MM.1S (cell line): ENCODE measurements around the gene SLC35F3.
"Not testable (repeated sequence)": the region's sequence is repeated elsewhere in the genome, so short reads cannot be mapped to it uniquely, and the experiment has no call there.

Experiments
- DNase-seq: peaks from one replicate; pipeline ENCODE4 v3.0.0-alpha.2; 2015
- H2AFZ ChIP-seq: fragments of 300-600 bp; sonication (generic); 2 replicates; pipeline ENCODE4 v1.6.0; 2016; ENCODE audit warnings: antibody characterized with exemption, low read length
- H3F3A ChIP-seq: fragments of 300-600 bp; sonication (generic); 2 replicates; pipeline ENCODE4 v1.6.1; 2016; ENCODE audit warnings: mild to moderate bottlenecking, antibody characterized with exemption, low read length, moderate library complexity, mixed read lengths; ENCODE audit not compliant: insufficient read depth
- H3K27ac ChIP-seq: fragments of 300-600 bp; sonication (generic); 2 replicates; pipeline ENCODE4 v1.5.1; 2016; ENCODE audit warnings: mild to moderate bottlenecking, low read length
- H3K27me3 ChIP-seq: fragments of 300-600 bp; sonication (generic); replicated peaks from 2 replicates; pipeline ENCODE4 v1.6.0; 2016; ENCODE audit warnings: low read length; ENCODE audit not compliant: insufficient read depth
- H3K36me3 ChIP-seq: fragments of 300-600 bp; sonication (generic); replicated peaks from 2 replicates; pipeline ENCODE4 v1.6.1; 2016; ENCODE audit warnings: mild to moderate bottlenecking, low read length, mixed read lengths; ENCODE audit not compliant: insufficient read depth
- H3K4me1 ChIP-seq: fragments of 300-600 bp; sonication (generic); 2 replicates; pipeline ENCODE4 v1.6.1; 2016; ENCODE audit warnings: low read length, mixed read lengths
- H3K4me2 ChIP-seq: fragments of 300-600 bp; sonication (generic); 2 replicates; pipeline ENCODE4 v1.6.0; 2016; ENCODE audit warnings: low read depth, low read length
- H3K4me3 ChIP-seq: fragments of 300-600 bp; sonication (generic); 2 replicates; pipeline ENCODE4 v1.5.1; 2016; ENCODE audit warnings: low read length, mixed read lengths
- H3K79me2 ChIP-seq: fragments of 300-600 bp; sonication (generic); 2 replicates; pipeline ENCODE4 v1.6.1; 2016; ENCODE audit warnings: mixed run types, low read length, mixed read lengths
- H3K9ac ChIP-seq: fragments of 300-600 bp; sonication (generic); 2 replicates; pipeline ENCODE4 v1.6.1; 2016; ENCODE audit warnings: low read length, mixed read lengths
- H3K9me2 ChIP-seq: fragments of 300-600 bp; sonication (generic); replicated peaks from 2 replicates; pipeline ENCODE4 v1.6.1; 2016; ENCODE audit warnings: mild to moderate bottlenecking, low read length, mixed read lengths; ENCODE audit not compliant: insufficient read depth
- H3K9me3 ChIP-seq: fragments of 300-600 bp; sonication (generic); replicated peaks from 2 replicates; pipeline ENCODE4 v1.6.1; 2016; ENCODE audit warnings: mild to moderate bottlenecking, low read length, mixed read lengths; ENCODE audit not compliant: insufficient read depth
- H4K20me1 ChIP-seq: fragments of 300-600 bp; sonication (generic); 2 replicates; pipeline ENCODE4 v1.6.1; 2016; ENCODE audit warnings: mild to moderate bottlenecking, low read length, moderate library complexity, mixed read lengths; ENCODE audit not compliant: insufficient read depth
- EZH2 ChIP-seq: fragments of 300-600 bp; sonication (generic); optimal IDR thresholded peaks from 2 replicates; pipeline ENCODE3; 2017; ENCODE audit warnings: low read depth, mild to moderate bottlenecking, antibody characterized with exemption, low read length, mixed read lengths
- EZH2phosphoT487 ChIP-seq: fragments of 300-600 bp; sonication (generic); IDR thresholded peaks from 2 replicates; pipeline ENCODE4 v1.6.1; 2018; ENCODE audit warnings: antibody characterized with exemption, low read length
- TF ChIP-seq, protein P1 (sequence below): fragments of 300-600 bp; sonication (generic); IDR thresholded peaks from 2 replicates; pipeline ENCODE4 v1.5.1; 2016; ENCODE audit warnings: antibody characterized with exemption, low read length, mixed read lengths

Gene SLC35F3

DNA sequence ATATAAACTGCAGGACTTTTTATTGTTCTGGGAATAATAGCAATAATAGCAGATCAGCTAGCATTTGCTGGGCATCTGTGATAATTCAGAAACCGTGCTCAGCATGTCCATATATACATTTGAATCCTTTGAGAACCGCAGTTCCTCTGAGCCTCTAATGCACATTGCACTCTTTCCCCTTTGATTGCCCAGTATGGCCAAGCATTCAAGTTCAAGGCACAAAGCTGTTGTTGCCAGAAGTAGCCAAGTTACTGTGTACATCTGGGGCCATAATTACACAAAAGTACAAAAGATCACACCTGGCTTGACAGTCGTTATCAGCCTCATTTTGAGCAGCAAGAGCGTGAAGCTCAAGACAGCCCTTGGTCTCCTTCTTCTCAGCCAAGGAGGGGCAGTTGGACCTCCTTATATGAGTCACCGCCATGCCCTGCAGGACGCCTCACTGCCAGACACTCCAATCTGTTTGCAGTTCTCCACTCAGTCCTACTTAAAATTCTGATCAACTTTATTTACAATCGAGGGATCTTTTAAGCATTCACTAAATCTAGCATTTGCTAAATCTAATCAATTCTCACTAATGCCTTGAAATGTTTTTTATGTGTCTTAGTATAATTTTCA, 216.0 kb downstream of the SLC35F3 start:
- Histone ChIP-seq H3K4me3 (no peak overlapping the region), H3K9me3 (no peaks in the 10 kb centered on the region), H3K9me2 (no peaks in the 10 kb centered on the region), H2AFZ (no peak overlapping the region), H3K27ac (no peak overlapping the region), H3F3A (no peaks in the 10 kb centered on the region), H4K20me1 (no peaks in the 10 kb centered on the region), H3K4me1 (no peaks in the 10 kb centered on the region), H3K36me3 (no peaks in the 10 kb centered on the region), H3K4me2 (no peak overlapping the region), H3K9ac (no peak overlapping the region), H3K27me3 (no peaks in the 10 kb centered on the region), H3K79me2 (no peaks in the 10 kb centered on the region)
- TF ChIP-seq, protein P1, sequence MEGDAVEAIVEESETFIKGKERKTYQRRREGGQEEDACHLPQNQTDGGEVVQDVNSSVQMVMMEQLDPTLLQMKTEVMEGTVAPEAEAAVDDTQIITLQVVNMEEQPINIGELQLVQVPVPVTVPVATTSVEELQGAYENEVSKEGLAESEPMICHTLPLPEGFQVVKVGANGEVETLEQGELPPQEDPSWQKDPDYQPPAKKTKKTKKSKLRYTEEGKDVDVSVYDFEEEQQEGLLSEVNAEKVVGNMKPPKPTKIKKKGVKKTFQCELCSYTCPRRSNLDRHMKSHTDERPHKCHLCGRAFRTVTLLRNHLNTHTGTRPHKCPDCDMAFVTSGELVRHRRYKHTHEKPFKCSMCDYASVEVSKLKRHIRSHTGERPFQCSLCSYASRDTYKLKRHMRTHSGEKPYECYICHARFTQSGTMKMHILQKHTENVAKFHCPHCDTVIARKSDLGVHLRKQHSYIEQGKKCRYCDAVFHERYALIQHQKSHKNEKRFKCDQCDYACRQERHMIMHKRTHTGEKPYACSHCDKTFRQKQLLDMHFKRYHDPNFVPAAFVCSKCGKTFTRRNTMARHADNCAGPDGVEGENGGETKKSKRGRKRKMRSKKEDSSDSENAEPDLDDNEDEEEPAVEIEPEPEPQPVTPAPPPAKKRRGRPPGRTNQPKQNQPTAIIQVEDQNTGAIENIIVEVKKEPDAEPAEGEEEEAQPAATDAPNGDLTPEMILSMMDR = no peak
- TF ChIP-seq EZH2phosphoT487 (no peak), EZH2 (no peak)
- no peak for DNase-seq

DNA sequence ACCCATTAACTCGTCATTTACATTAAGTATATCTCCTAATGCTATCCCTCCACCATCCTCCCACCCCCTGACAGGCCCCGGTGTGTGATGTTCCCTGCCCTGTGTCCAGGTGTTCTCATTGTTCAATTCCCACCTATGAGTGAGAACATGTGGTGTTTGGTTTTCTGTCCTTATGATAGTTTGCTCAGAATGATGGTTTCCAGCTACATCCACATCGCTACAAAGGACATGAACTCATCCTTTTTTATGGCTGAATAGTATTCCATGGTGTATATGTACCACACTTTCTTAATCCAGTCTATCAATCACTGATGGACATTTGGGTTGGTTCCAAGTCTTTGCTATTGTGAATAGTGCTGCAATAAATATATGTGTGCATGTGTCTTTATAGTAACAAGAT, 217.2 kb downstream of the SLC35F3 start:
- H3F3A ChIP-seq, H3K27ac ChIP-seq, H3K9me2 ChIP-seq, DNase-seq, H3K4me3 ChIP-seq, H2AFZ ChIP-seq, H3K4me2 ChIP-seq, H4K20me1 ChIP-seq, H3K79me2 ChIP-seq, H3K9ac ChIP-seq, H3K4me1 ChIP-seq, H3K9me3 ChIP-seq, H3K27me3 ChIP-seq, H3K36me3 ChIP-seq: not testable (repeated sequence)

DNA sequence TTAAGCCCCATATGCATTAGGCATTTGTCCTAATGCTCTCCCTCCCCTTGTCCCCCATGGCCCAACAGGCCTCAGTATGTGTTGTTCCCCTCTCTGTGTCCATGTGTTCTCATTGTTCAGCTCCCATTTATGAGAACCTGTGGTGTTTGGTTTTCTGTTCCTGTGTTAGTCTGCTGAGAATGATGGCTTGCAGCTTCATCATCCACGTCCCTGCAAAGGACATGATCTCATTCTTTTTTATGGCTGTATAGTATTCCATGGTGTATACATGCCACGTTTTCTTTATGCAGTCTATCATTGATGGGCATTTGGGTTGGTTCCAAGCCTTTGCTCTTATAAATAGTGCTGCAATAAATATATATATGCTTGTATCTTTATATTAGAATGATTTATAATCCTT, 218.1 kb downstream of the SLC35F3 start:
- not testable (repeated sequence) for DNase-seq, H3K27me3 ChIP-seq, H3K4me2 ChIP-seq, H3F3A ChIP-seq, H3K9ac ChIP-seq, H4K20me1 ChIP-seq, H3K36me3 ChIP-seq, H3K9me2 ChIP-seq, H3K9me3 ChIP-seq, H3K27ac ChIP-seq, H3K79me2 ChIP-seq, H3K4me3 ChIP-seq, H3K4me1 ChIP-seq, H2AFZ ChIP-seq

DNA sequence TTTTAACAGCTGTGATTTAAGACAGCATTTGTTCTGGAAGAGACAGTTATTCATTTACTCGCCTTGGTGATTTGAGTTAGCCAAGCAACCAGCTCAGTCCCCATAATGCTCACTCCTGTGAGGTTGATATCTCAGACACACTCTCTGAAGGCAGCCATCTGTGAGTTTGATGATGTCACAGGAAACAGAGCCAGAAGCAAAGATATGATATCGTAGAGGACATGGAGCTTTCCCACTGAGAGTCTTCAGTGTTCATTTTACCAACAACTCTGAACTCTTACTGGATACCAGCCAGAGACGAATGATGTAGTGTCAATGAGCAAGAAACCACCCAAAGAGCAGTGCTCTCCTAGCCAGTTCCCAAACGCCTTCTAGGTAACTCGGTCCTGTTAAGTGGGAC, 219.4 kb downstream of the SLC35F3 start:
- H3F3A ChIP-seq = no peaks in the 10 kb centered on the region
- no peaks in the 10 kb centered on the region for H3K9me3 ChIP-seq
- no peaks in the 10 kb centered on the region for H3K4me1 ChIP-seq
- H3K27ac ChIP-seq = no peak overlapping the region
- no peaks in the 10 kb centered on the region for H3K9me2 ChIP-seq
- H3K79me2 ChIP-seq = no peaks in the 10 kb centered on the region
- no peak overlapping the region for H3K4me3 ChIP-seq
- no peaks in the 10 kb centered on the region for H3K36me3 ChIP-seq
- no peaks in the 10 kb centered on the region for H3K27me3 ChIP-seq
- H4K20me1 ChIP-seq = no peaks in the 10 kb centered on the region
- no peak overlapping the region for H3K4me2 ChIP-seq
- no peak for DNase-seq
- TF ChIP-seq EZH2phosphoT487 (no peak), EZH2 (no peak)
- TF ChIP-seq, protein P1 = no peak
- H2AFZ ChIP-seq = no peak overlapping the region
- H3K9ac ChIP-seq = no peak overlapping the region
